NK-92 (cell line): ENCODE data around the gene SPRY1.

ENCODE experiments used
- DNase-seq: peaks from one replicate; lab custom pipeline; 2025; ENCODE audit not compliant: unreplicated experiment; lab: John Stamatoyannopoulos, UW

The SPRY1 gene

GRCh38 chr4:123378794-123379193, 17.8 kb upstream of the SPRY1 start:
- DNase-seq: no peak

DNA sequence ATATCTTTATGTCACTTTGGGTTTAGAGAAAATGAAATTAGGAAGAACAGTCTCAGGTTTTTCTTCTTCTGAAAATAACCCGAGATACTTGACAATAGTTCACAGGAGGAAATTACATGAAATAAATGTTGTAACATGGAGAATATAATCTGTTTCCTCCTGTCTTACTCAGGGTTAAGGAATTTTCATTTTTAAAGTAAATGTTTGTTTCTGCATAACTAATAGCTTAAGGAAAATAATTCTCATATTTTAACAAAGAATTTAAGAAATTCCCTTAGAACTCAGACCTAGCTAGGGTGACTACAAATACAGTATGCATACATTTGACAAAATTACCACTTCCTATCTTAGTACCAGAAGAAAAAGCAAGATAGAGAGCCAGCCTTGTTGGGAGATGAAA, 17.2 kb upstream of the SPRY1 start:
- DNase-seq: no peak

DNA sequence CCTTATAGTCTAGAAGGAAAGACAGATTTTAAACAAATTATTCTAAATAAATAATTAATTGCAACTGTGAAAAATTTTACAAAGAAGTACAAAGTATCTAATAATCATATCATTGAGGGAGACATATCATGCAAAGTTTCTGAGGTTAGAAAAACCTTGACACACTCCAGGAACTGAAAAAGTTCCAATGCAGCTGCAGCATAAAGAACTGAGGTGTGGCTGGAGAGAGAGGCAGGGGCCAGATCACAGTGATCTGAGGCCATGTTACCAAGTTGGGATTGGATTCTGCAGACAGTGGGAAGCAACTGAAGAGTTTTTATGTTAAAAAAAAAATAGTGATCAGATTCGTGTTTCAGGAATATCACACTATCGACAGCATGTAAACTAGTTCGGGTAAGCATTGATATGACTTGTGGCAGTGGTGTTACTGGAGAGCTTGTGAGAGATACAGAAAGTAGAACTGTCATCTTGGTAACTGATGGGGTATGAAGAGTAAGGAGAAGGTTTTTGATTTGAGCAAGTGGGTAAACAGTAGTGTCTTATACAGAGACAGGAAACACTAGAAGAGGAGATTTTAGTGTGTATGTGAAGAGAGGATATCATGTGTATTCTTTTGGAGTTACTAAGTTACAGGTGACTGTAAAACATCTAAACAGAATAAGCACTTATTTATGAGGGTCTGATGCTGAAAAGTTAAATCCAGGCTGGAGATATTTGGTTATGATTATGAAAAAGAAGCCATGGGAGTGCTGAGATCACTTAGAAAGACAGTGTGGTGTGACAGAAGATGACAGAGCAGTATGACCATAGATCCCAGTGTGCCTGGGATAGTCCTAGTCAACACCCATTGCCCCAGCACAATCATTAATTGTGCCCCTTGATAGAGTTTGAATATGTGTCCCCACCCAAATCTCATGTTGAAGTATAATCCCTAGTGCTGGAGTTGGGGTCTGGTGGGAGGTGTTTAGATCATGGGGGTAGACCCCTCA, 15.6 kb upstream of the SPRY1 start:
- DNase-seq: no peak

DNA sequence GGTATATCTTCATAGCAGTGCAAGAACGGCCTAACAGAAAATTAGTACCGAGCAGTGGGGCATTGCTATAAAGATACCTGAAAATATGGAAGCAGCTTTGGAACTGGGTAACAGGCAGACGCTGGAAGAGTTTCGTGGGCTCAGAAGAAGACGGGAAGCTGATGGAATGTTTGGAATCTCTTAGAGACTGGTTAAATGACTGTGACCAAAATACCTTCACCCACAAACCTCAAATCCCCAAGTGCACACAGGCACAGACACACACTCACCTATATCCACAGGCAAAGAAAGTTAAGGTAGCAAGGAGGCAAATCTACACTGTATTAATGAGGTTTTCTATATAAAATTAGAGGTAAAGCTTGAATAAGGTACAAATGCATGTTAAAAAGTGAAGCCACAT, 14.6 kb upstream of the SPRY1 start:
- DNase-seq: no peak

- no peak for DNase-seq
Observed at GRCh38 chr4:123383566-123383965, 13.0 kb upstream of the SPRY1 start.

- no peak for DNase-seq
Observed at GRCh38 chr4:123386609-123387008, 10.0 kb upstream of the SPRY1 start.

GRCh38 chr4:123390846-123391456, 5.6 kb upstream of the SPRY1 start:
- DNase-seq: no peak

- DNase-seq: no peak
Observed at GRCh38 chr4:123393721-123394120, 2.9 kb upstream of the SPRY1 start.

DNA sequence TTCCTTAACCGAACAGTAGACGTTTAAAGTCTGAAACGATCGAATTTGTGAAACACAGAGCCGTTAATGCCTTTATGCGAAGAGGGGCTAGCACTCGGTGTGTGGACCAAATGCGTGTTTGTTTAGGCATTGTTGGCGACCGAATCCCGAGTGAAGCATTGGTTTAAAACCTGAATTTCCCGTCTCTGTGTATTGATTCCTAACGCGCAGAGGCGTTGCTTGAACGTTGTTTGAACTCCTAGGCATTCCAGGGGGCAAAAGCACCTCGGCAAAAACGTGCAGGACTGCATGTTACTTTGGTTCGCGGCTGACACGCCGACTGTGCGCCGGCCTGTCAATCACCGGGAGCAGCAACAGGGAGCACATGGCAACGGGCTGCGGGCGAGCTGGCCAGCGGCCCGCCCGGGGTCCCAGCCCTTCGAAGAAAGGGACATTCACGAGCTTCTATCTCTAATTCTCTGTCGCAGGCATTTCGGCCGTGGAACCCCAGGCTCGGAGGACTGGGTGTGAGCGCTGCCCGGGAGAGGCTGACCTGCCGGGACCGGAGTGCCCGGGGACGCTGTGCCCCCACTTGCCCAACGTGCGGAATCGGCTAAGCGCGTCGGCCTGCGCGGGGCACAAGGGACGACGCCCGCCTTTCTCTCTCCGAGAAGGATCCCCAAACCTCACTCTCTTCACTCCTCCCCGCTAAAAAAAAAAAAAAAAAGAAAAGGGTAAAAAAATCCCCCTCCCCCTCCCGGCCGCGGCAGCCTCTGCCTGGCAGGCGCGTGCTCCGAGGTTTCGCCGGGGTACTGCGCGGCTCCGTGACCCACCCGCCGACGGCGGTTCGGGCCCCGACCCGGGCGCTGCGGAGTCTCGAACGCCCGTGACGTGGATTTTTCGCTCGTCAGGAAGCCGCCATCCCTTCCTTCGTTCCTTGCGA, 810 bp downstream of the SPRY1 start:
- DNase-seq: no peak

- DNase-seq: no peak
Observed at GRCh38 chr4:123398066-123398852, 1.7 kb downstream of the SPRY1 start.

- DNase-seq: no peak
Observed at GRCh38 chr4:123398853-123399626, 2.4 kb downstream of the SPRY1 start.

DNA sequence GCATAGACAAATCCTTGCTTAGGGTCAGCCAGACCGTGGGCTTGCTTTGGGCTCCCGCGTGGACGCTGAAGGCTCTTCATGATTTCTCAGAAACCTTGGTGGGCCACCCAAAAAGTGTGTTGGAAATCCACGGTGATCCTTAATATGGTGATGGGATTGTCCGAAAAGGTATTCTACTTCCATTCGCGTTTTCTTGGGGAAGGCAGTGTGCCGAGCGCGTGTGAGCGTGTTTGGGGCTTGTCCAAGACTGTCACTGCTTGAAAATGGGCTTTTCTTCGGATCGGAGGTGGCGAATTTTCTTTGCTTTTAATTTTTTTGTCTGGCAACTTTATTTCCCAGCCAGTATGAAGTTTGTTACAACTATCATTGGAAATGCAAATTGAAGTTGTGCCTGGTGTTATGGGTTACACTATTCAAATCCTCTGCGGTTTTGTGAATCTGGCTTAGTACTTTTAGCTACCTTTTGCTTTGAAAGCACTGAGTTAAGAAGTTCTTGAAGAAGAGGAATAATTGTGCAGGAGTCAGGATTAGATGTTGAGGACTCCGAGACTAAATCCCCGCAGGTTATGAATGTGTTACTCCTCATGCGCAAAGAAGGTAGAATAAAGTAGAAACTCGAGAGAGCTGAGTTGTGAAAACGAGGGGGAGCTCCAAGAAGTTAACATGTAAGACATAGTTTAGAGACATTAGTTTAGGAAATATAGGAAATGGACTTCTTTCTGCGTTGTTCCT, 3.2 kb downstream of the SPRY1 start:
- DNase-seq: no peak

DNA sequence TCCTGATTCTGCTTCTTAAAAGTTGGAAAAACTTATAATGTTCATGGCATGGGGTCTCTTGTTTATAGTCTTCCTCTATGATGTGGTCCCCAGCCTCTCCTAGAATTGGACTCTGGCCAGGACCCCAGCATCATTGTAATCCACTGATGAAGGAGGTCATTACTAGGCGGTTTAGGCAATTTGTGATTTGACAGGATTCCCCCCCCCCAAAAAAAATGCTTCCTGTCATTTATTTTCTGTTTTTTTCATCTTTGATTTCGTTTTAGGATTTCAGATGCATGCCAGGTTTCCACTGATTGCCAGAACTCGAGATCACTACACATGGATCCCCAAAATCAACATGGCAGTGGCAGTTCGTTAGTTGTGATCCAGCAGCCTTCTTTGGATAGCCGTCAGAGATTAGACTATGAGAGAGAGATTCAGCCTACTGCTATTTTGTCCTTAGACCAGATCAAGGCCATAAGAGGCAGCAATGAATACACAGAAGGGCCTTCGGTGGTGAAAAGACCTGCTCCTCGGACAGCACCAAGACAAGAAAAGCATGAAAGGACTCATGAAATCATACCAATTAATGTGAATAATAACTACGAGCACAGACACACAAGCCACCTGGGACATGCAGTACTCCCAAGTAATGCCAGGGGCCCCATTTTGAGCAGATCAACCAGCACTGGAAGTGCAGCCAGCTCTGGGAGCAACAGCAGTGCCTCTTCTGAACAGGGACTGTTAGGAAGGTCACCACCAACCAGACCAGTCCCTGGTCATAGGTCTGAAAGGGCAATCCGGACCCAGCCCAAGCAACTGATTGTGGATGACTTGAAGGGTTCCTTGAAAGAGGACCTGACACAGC, 4.9 kb downstream of the SPRY1 start:
- DNase-seq: no peak

DNA sequence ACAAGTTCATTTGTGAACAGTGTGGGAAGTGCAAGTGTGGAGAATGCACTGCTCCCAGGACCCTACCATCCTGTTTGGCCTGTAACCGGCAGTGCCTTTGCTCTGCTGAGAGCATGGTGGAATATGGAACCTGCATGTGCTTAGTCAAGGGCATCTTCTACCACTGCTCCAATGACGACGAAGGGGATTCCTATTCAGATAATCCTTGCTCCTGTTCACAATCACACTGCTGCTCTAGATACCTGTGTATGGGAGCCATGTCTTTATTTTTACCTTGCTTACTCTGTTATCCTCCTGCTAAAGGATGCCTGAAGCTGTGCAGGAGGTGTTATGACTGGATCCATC, 5.5 kb downstream of the SPRY1 start:
- no peak for DNase-seq

- DNase-seq: no peak
Observed at GRCh38 chr4:123403080-123403604, 6.5 kb downstream of the SPRY1 start.

DNA sequence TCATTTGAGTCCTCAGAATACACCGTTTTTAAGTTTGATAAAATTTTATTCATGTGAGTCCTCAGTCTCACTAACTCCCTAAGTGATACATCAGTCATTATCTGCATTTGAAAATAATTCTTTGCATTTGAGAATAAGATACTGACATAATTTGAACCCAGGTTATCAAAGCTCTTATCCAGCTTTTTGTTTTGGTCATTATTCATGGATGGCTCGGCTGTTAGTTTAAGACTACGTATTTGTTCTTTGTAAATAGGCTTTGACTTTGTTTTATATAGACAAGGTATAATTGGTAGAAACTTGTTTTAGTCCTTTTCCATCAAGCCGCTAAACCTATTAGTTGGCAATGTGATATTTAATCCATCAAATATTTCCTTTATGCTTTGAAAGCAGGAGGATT, 7.9 kb downstream of the SPRY1 start:
- DNase-seq: no peak

DNA sequence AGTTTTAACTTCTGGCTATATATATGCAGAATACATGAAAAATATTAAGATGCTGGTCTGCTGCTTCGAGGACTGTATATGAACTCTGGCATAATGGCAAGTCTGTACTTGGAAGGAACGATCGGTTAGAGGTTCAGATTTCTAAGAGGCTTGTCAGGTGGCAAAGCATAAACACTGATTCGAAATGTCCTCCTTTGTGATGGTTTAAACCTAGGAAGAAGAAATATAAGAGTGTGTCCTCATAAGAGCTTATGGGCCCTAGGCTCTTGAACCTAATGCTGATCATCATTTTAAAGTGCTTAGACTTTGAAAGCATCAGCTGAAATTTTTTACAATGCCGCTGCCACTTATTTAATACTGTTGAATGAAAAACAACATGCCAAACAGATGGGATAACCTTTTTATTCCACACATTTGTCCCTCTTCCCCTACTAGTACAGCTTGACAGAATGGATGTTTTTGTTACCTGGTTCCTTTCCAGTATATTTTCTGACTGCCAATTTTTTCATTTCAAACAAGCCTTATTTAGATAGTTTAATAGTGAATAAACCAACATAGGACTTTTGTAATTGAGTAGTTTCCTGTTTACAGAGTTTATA, 8.8 kb downstream of the SPRY1 start:
- DNase-seq: no peak

GRCh38 chr4:123406872-123407271, 10.3 kb downstream of the SPRY1 start:
- no peak for DNase-seq
